Astrocyte of the spinal cord (primary cell): ENCODE measurements around the gene TRERF1.
A peak's percentile ranks its signal among the peaks of the same experiment; 100 is the strongest.
"Not testable (repeated sequence)": the region's sequence is repeated elsewhere in the genome, so short reads cannot be mapped to it uniquely, and the experiment has no call there.

Source experiments
- DNase-seq: peaks from one replicate; pipeline ENCODE4 v3.0.0; 2011; ENCODE audit warnings: low read depth, low spot score
- H3K4me3 ChIP-seq: 2 replicates; pipeline ENCODE4 v1.5.1; 2011; ENCODE audit warnings: low read depth, mild to moderate bottlenecking, low read length, moderate library complexity
- CTCF ChIP-seq: IDR thresholded peaks from 2 replicates; pipeline ENCODE4 v1.5.1; 2012; ENCODE audit warnings: low read depth, mild to moderate bottlenecking, low read length, inconsistent platforms
- in situ Hi-C: cut with HindIII; loops from 2 replicates; pipeline ENCODE4 v1.10.0; 2017; ENCODE audit warnings: low sequenced_read_pairs

Gene TRERF1

GRCh38 chr6:42450477-42451332 lies 1.0 kb downstream of the TRERF1 start:
- TF ChIP-seq CTCF: no peak
- in situ Hi-C loops: no loop called here
- peak overlapping the region; percentile 86 for H3K4me3 ChIP-seq
- peak; percentile 22 for DNase-seq

- TF ChIP-seq CTCF: no peak
- H3K4me3 ChIP-seq: peak overlapping the region; percentile 86
- DNase-seq: peak; percentile 31
- in situ Hi-C loops: no loop called here
Measured at GRCh38 chr6:42449917-42450476, 1.7 kb downstream of the TRERF1 start.

- no peak for TF ChIP-seq CTCF
- in situ Hi-C loops: no loop called here
- no peak for DNase-seq
- H3K4me3 ChIP-seq: peak overlapping the region; percentile 86
Measured at GRCh38 chr6:42448927-42449659, 2.6 kb downstream of the TRERF1 start.

GRCh38 chr6:42448391-42448790 lies 3.3 kb downstream of the TRERF1 start:
- no peak for DNase-seq
- no peak overlapping the region for H3K4me3 ChIP-seq
- in situ Hi-C loops: no loop called here
- TF ChIP-seq CTCF: no peak

- no peak for DNase-seq
- H3K4me3 ChIP-seq: no peak overlapping the region
- no peak for TF ChIP-seq CTCF
- in situ Hi-C loops: no loop called here
Measured at GRCh38 chr6:42446996-42447395, 4.7 kb downstream of the TRERF1 start.

- DNase-seq: no peak
- in situ Hi-C loops: no loop called here
- no peak overlapping the region for H3K4me3 ChIP-seq
- no peak for TF ChIP-seq CTCF
Measured at GRCh38 chr6:42446370-42446769, 5.4 kb downstream of the TRERF1 start.

GRCh38 chr6:42445955-42446354 lies 5.8 kb downstream of the TRERF1 start:
- H3K4me3 ChIP-seq, in situ Hi-C loops, DNase-seq: not testable (repeated sequence)
